ENCODE data around the gene UBE2L3. TPM values are rescaled to one million over a fixed set of nuclear protein-coding genes. Genes with fewer than 3 reads are reported as not detected.
"Not testable (repeated sequence)": the region's sequence is repeated elsewhere in the genome, so short reads cannot be mapped to it uniquely, and the experiment has no call there.

The UBE2L3 gene
- total RNA-seq, 1 experiment from 2014 or later: 91.2 TPM

GRCh38 chr22:21571679-21572078 lies 4.2 kb downstream of the UBE2L3 start:
- no peak for DNase-seq (ENCODE audit: low read depth)

- no peak for DNase-seq (ENCODE audit: low read depth)
Observed at GRCh38 chr22:21573293-21573734, 5.8 kb downstream of the UBE2L3 start.

- DNase-seq (ENCODE audit: low read depth): no peak
Observed at GRCh38 chr22:21573750-21574494, 6.4 kb downstream of the UBE2L3 start.

- no peak for DNase-seq (ENCODE audit: low read depth)
Observed at GRCh38 chr22:21579474-21579851, 11.9 kb downstream of the UBE2L3 start.

GRCh38 chr22:21580623-21581007 lies 13.1 kb downstream of the UBE2L3 start:
- not testable (repeated sequence) for DNase-seq (ENCODE audit: low read depth)

- DNase-seq (ENCODE audit: low read depth): not testable (repeated sequence)
Observed at GRCh38 chr22:21581009-21581713, 13.6 kb downstream of the UBE2L3 start.

- no peak for DNase-seq (ENCODE audit: low read depth)
Observed at GRCh38 chr22:21582801-21583740, 15.6 kb downstream of the UBE2L3 start.

GRCh38 chr22:21585389-21585788 lies 17.9 kb downstream of the UBE2L3 start:
- no peak for DNase-seq (ENCODE audit: low read depth)

GRCh38 chr22:21587803-21588611 lies 20.5 kb downstream of the UBE2L3 start:
- peak; percentile 31 for DNase-seq (ENCODE audit: low read depth)

GRCh38 chr22:21589396-21589795 lies 21.9 kb downstream of the UBE2L3 start:
- DNase-seq (ENCODE audit: low read depth): no peak

GRCh38 chr22:21590809-21591641 lies 23.5 kb downstream of the UBE2L3 start:
- DNase-seq (ENCODE audit: low read depth): no peak

- DNase-seq (ENCODE audit: low read depth): no peak
Observed at GRCh38 chr22:21591695-21592094, 24.2 kb downstream of the UBE2L3 start.

- DNase-seq (ENCODE audit: low read depth): no peak
Observed at GRCh38 chr22:21592422-21592821, 24.9 kb downstream of the UBE2L3 start.

- DNase-seq (ENCODE audit: low read depth): no peak
Observed at GRCh38 chr22:21593406-21594232, 26.1 kb downstream of the UBE2L3 start.

- DNase-seq (ENCODE audit: low read depth): no peak
Observed at GRCh38 chr22:21594865-21595452, 27.4 kb downstream of the UBE2L3 start.

- DNase-seq (ENCODE audit: low read depth): not testable (repeated sequence)
Observed at GRCh38 chr22:21596356-21597135, 29.0 kb downstream of the UBE2L3 start.

GRCh38 chr22:21598302-21598701 lies 30.8 kb downstream of the UBE2L3 start:
- DNase-seq (ENCODE audit: low read depth): no peak
